OCI-LY1 (cell line): ENCODE results near the gene CALM3.
A peak's percentile ranks its signal among the peaks of the same experiment; 100 is the strongest.

Experiments used
- H2AFZ ChIP-seq: fragments of 200-600 bp; sonication (generic), shearing (Covaris generic); 2 replicates; pipeline ENCODE4 v1.6.0; 2014; ENCODE audit warnings: antibody characterized with exemption, mild to moderate bottlenecking, low read length
- H3F3A ChIP-seq: fragments of 200-600 bp; sonication (generic), shearing (Covaris generic); 2 replicates; pipeline ENCODE4 v1.6.0; 2014; ENCODE audit warnings: mild to moderate bottlenecking, antibody characterized with exemption, low read length, moderate library complexity; ENCODE audit not compliant: insufficient read depth
- H3K27ac ChIP-seq: fragments of 200-600 bp; sonication (generic); 2 replicates; pipeline ENCODE4 v1.5.1; 2014; ENCODE audit warnings: low read length, mixed run types, mild to moderate bottlenecking, low read depth; ENCODE audit not compliant: poor library complexity, severe bottlenecking
- H3K27me3 ChIP-seq: fragments of 200-600 bp; sonication (generic); 2 replicates; pipeline ENCODE4 v1.6.0; 2014; ENCODE audit warnings: antibody characterized with exemption, mild to moderate bottlenecking, low read length, moderate library complexity; ENCODE audit not compliant: insufficient read depth
- H3K36me3 ChIP-seq: fragments of 200-600 bp; sonication (generic); 2 replicates; pipeline ENCODE4 v1.6.1; 2014; ENCODE audit warnings: mild to moderate bottlenecking, antibody characterized with exemption, low read length, moderate library complexity, mixed read lengths; ENCODE audit not compliant: insufficient read depth
- H3K4me1 ChIP-seq: fragments of 200-600 bp; sonication (generic); 2 replicates; pipeline ENCODE4 v1.5.1; 2014; ENCODE audit warnings: mild to moderate bottlenecking, low read length, moderate library complexity; ENCODE audit not compliant: insufficient read depth, severe bottlenecking
- H3K4me2 ChIP-seq: fragments of 200-600 bp; sonication (generic), shearing (Covaris generic); 2 replicates; pipeline ENCODE4 v1.6.1; 2014; ENCODE audit warnings: low read length
- H3K4me3 ChIP-seq: fragments of 200-600 bp; sonication (generic); 2 replicates; pipeline ENCODE4 v1.5.1; 2014; ENCODE audit warnings: low read length, low read depth, mild to moderate bottlenecking, mixed read lengths; ENCODE audit not compliant: poor library complexity, severe bottlenecking
- H3K79me2 ChIP-seq: fragments of 200-600 bp; shearing (Covaris generic); 2 replicates; pipeline ENCODE4 v1.6.1; 2016; ENCODE audit warnings: mixed run types, low read length, mixed read lengths; ENCODE audit not compliant: insufficient read depth
- H3K9ac ChIP-seq: fragments of 200-600 bp; sonication (generic), shearing (Covaris generic); 2 replicates; pipeline ENCODE4 v1.6.1; 2014; ENCODE audit warnings: mild to moderate bottlenecking, low read length, mixed read lengths
- H3K9me2 ChIP-seq: fragments of 200-600 bp; sonication (generic), shearing (Covaris generic); 2 replicates; pipeline ENCODE4 v1.6.1; 2014; ENCODE audit warnings: low read depth, mild to moderate bottlenecking, low read length, mixed read lengths
- H3K9me3 ChIP-seq: fragments of 200-600 bp; shearing (Covaris generic); 2 replicates; pipeline ENCODE4 v1.6.1; 2014; ENCODE audit warnings: low read length, mixed read lengths
- H4K20me1 ChIP-seq: fragments of 200-600 bp; sonication (generic), shearing (Covaris generic); 2 replicates; pipeline ENCODE4 v1.6.0; 2016; ENCODE audit warnings: mild to moderate bottlenecking, low read length; ENCODE audit not compliant: insufficient read depth
- EZH2 ChIP-seq: fragments of 200-600 bp; sonication (generic), shearing (Covaris generic); IDR thresholded peaks from 2 replicates; pipeline ENCODE4 v1.8.0; 2017; ENCODE audit warnings: borderline replicate concordance, mixed run types, mild to moderate bottlenecking, antibody characterized with exemption, low read length, moderate library complexity, mixed read lengths
- TF ChIP-seq, protein P1 (sequence below): fragments of 200-600 bp; sonication (generic), shearing (Covaris generic); IDR thresholded peaks from 2 replicates; pipeline ENCODE4 v1.5.1; 2017; ENCODE audit warnings: mild to moderate bottlenecking, antibody characterized with exemption, low read length, moderate library complexity, mixed read lengths

CALM3 gene

GRCh38 chr19:46615966-46616365, 14.8 kb downstream of the CALM3 start:
- Histone ChIP-seq H3K27ac (no peak overlapping the region), H3K4me3 (no peak overlapping the region), H3K4me2 (no peak overlapping the region), H3K36me3 (no peaks in the 10 kb centered on the region), H2AFZ (no peak overlapping the region), H3K9me2 (no peaks in the 10 kb centered on the region), H3K27me3 (peaks cover 10% of the 10 kb centered on the region), H3K4me1 (peaks cover 32% of the 10 kb centered on the region), H3K9ac (no peak overlapping the region), H3K79me2 (no peaks in the 10 kb centered on the region), H3K9me3 (no peaks in the 10 kb centered on the region), H4K20me1 (no peaks in the 10 kb centered on the region), H3F3A (no peaks in the 10 kb centered on the region; the same call in 1 of the 2 replicates)
- no peak for TF ChIP-seq EZH2
- TF ChIP-seq, protein P1, sequence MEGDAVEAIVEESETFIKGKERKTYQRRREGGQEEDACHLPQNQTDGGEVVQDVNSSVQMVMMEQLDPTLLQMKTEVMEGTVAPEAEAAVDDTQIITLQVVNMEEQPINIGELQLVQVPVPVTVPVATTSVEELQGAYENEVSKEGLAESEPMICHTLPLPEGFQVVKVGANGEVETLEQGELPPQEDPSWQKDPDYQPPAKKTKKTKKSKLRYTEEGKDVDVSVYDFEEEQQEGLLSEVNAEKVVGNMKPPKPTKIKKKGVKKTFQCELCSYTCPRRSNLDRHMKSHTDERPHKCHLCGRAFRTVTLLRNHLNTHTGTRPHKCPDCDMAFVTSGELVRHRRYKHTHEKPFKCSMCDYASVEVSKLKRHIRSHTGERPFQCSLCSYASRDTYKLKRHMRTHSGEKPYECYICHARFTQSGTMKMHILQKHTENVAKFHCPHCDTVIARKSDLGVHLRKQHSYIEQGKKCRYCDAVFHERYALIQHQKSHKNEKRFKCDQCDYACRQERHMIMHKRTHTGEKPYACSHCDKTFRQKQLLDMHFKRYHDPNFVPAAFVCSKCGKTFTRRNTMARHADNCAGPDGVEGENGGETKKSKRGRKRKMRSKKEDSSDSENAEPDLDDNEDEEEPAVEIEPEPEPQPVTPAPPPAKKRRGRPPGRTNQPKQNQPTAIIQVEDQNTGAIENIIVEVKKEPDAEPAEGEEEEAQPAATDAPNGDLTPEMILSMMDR, result no peak

- no peaks in the 10 kb centered on the region; the same call in 1 of the 2 replicates for H3F3A ChIP-seq
These were observed 15.6 kb downstream of the CALM3 start for GRCh38 chr19:46616631-46617322.

DNA sequence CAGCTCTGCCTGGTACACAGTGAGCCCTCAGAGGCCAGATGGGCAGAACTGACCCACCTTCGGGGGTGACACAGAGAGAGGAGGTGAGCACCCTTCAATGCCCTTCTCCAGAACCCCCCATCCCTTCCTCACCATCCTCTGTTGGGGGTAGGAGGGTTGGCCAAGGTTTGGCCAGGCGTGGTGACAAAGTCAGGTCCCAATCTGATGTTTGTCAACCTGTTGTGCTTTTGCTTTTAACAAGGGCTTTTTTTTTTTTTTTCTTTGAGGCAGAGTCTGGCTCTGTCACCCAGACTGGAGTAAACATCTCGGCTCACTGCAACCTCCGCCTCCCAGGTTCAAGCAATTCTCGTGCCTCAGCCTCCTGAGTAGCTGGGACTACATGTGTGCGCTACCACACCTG, 16.5 kb downstream of the CALM3 start:
- no peaks in the 10 kb centered on the region for H3K9me3 ChIP-seq
- peaks cover 19% of the 10 kb centered on the region for H3K27me3 ChIP-seq
- H3K9me2 ChIP-seq, result no peaks in the 10 kb centered on the region
- H3K27ac ChIP-seq, result no peak overlapping the region
- H3K79me2 ChIP-seq, result no peaks in the 10 kb centered on the region
- no peak overlapping the region for H3K4me2 ChIP-seq
- H3K4me1 ChIP-seq, result peaks cover 20% of the 10 kb centered on the region
- no peak overlapping the region for H3K4me3 ChIP-seq
- no peaks in the 10 kb centered on the region; the same call in 1 of the 2 replicates for H3F3A ChIP-seq
- H3K36me3 ChIP-seq, result no peaks in the 10 kb centered on the region
- TF ChIP-seq, protein P1, result no peak
- TF ChIP-seq EZH2, result no peak
- H2AFZ ChIP-seq, result no peak overlapping the region
- no peaks in the 10 kb centered on the region for H4K20me1 ChIP-seq
- H3K9ac ChIP-seq, result no peak overlapping the region

More at GRCh38 chr19:46616631-46617322, 15.6 kb downstream of the CALM3 start:
- Histone ChIP-seq H3K36me3 (no peaks in the 10 kb centered on the region), H3K27me3 (peaks cover 16% of the 10 kb centered on the region), H3K4me2 (no peak overlapping the region), H3K9me2 (no peaks in the 10 kb centered on the region), H2AFZ (no peak overlapping the region), H3K9me3 (no peaks in the 10 kb centered on the region), H4K20me1 (no peaks in the 10 kb centered on the region), H3K9ac (no peak overlapping the region), H3K4me1 (peaks cover 28% of the 10 kb centered on the region), H3K79me2 (no peaks in the 10 kb centered on the region), H3K27ac (no peak overlapping the region), H3K4me3 (no peak overlapping the region)
- TF ChIP-seq, protein P1, result peak; percentile 28
- no peak for TF ChIP-seq EZH2
